Mesendoderm (in vitro differentiated cells): Measurements from ENCODE around the gene SCN3B.

Experiments
- DNase-seq: peaks from one replicate; pipeline ENCODE4 v3.0.0; 2013
- H2AK5ac ChIP-seq: 2 replicates; pipeline ENCODE4 v1.6.1; 2013; ENCODE audit warnings: low read length, inconsistent platforms
- H2BK120ac ChIP-seq: 2 replicates; pipeline ENCODE4 v1.6.1; 2013; ENCODE audit warnings: low read depth, mild to moderate bottlenecking, low read length, moderate library complexity, mixed read lengths
- H2BK15ac ChIP-seq: replicated peaks from 2 replicates; pipeline ENCODE4 v1.6.1; 2013; ENCODE audit warnings: low read depth, mild to moderate bottlenecking, moderate library complexity
- H2BK5ac ChIP-seq: 2 replicates; pipeline ENCODE4 v1.6.1; 2013; ENCODE audit warnings: low read length, inconsistent platforms
- H3K18ac ChIP-seq: 2 replicates; pipeline ENCODE4 v1.6.1; 2013; ENCODE audit warnings: mild to moderate bottlenecking, low read length, mixed read lengths
- H3K23ac ChIP-seq: one replicate; pipeline ENCODE4 v1.6.1; 2013; ENCODE audit warnings: low read length
- H3K27ac ChIP-seq: 2 replicates; pipeline ENCODE4 v1.5.1; 2013; ENCODE audit warnings: low read depth, mild to moderate bottlenecking, inconsistent platforms, low read length, moderate library complexity
- H3K27me3 ChIP-seq: 2 replicates; pipeline ENCODE4 v1.6.1; 2013; ENCODE audit warnings: low read length, control low read depth, mild to moderate bottlenecking, inconsistent platforms; ENCODE audit not compliant: insufficient read depth, poor library complexity
- H3K36me3 ChIP-seq: 2 replicates; pipeline ENCODE4 v1.6.1; 2013; ENCODE audit warnings: low read length, inconsistent platforms; ENCODE audit not compliant: control insufficient read depth, insufficient read depth
- H3K4ac ChIP-seq: one replicate; pipeline ENCODE4 v1.6.1; 2013; ENCODE audit warnings: low read depth, mild to moderate bottlenecking, low read length, moderate library complexity
- H3K4me1 ChIP-seq: 2 replicates; pipeline ENCODE4 v1.6.1; 2013; ENCODE audit warnings: low read depth, low read length, inconsistent platforms; ENCODE audit not compliant: control insufficient read depth
- H3K4me2 ChIP-seq: 2 replicates; pipeline ENCODE4 v1.6.1; 2013; ENCODE audit warnings: low read length
- H3K4me3 ChIP-seq: 2 replicates; pipeline ENCODE4 v1.5.1; 2013; ENCODE audit warnings: mild to moderate bottlenecking, low read length
- H3K56ac ChIP-seq: one replicate; pipeline ENCODE4 v1.6.1; 2013; ENCODE audit warnings: low read length
- H3K79me1 ChIP-seq: 2 replicates; pipeline ENCODE4 v1.6.1; 2013; ENCODE audit warnings: low read length, inconsistent platforms
- H3K79me2 ChIP-seq: 2 replicates; pipeline ENCODE4 v1.6.1; 2013; ENCODE audit warnings: mild to moderate bottlenecking, low read length; ENCODE audit not compliant: control insufficient read depth, insufficient read depth
- H3K9ac ChIP-seq: 2 replicates; pipeline ENCODE4 v1.6.1; 2013; ENCODE audit warnings: low read length, inconsistent platforms
- H4K5ac ChIP-seq: one replicate; pipeline ENCODE4 v1.6.1; 2013; ENCODE audit warnings: low read length
- H4K8ac ChIP-seq: one replicate; pipeline ENCODE4 v1.6.1; 2013; ENCODE audit warnings: low read depth, mild to moderate bottlenecking, control low read depth, low read length, moderate library complexity
- WGBS: extraction: QIAGEN DNeasy Blood & Tissue Kit; methylation state at CpG from one replicate; pipeline ENCODE4 v1.1.7; 2013; ENCODE audit warnings: low lambda C conversion rate, missing lambda C conversion rate; ENCODE audit not compliant: insufficient coverage; ENCODE audit errors: extremely low coverage; 5-methylcytosine and 5-hydroxymethylcytosine counted together

Gene SCN3B

GRCh38 chr11:123588864-123589262, 65.6 kb downstream of the SCN3B start:
- Histone ChIP-seq H4K8ac (no peak overlapping the region), H3K27ac (no peak overlapping the region)

GRCh38 chr11:123588117-123588863, 66.1 kb downstream of the SCN3B start:
- no peak overlapping the region for H3K18ac ChIP-seq
- H2AK5ac ChIP-seq = no peak overlapping the region
- no peak overlapping the region for H2BK120ac ChIP-seq
- no peak overlapping the region for H3K4me2 ChIP-seq
- WGBS = no CpG with 5 or more reads among the region's 14 CpGs
- H3K9ac ChIP-seq = no peak overlapping the region
- H3K4ac ChIP-seq = no peak overlapping the region
- H3K56ac ChIP-seq = no peak overlapping the region
- no peak overlapping the region for H2BK5ac ChIP-seq
- no peak overlapping the region for H4K8ac ChIP-seq
- H3K4me1 ChIP-seq = no peaks in the 10 kb centered on the region
- no peak overlapping the region for H4K5ac ChIP-seq
- H2BK15ac ChIP-seq = no peak overlapping the region
- H3K27ac ChIP-seq = no peak overlapping the region
- no peak overlapping the region for H3K23ac ChIP-seq
- H3K79me2 ChIP-seq = no peaks in the 10 kb centered on the region
- no peak overlapping the region for H3K4me3 ChIP-seq
- H3K36me3 ChIP-seq = no peaks in the 10 kb centered on the region
- no peaks in the 10 kb centered on the region for H3K79me1 ChIP-seq
- no peaks in the 10 kb centered on the region for H3K27me3 ChIP-seq
- DNase-seq = no peak

More at GRCh38 chr11:123588864-123589262, 65.6 kb downstream of the SCN3B start:
- no CpG with 5 or more reads among the region's 5 CpGs for WGBS
- no peak overlapping the region for H2BK5ac ChIP-seq
- H2BK120ac ChIP-seq = no peak overlapping the region
- H2BK15ac ChIP-seq = no peak overlapping the region
- no peak overlapping the region for H3K56ac ChIP-seq
- H3K27me3 ChIP-seq = no peaks in the 10 kb centered on the region
- no peaks in the 10 kb centered on the region for H3K79me2 ChIP-seq
- no peak overlapping the region for H3K4me2 ChIP-seq
- H3K18ac ChIP-seq = no peak overlapping the region
- H3K79me1 ChIP-seq = no peaks in the 10 kb centered on the region
- H4K5ac ChIP-seq = no peak overlapping the region
- no peak overlapping the region for H2AK5ac ChIP-seq
- no peak overlapping the region for H3K4ac ChIP-seq
- no peak for DNase-seq
- H3K4me1 ChIP-seq = no peaks in the 10 kb centered on the region
- H3K9ac ChIP-seq = no peak overlapping the region
- no peaks in the 10 kb centered on the region for H3K36me3 ChIP-seq
- H3K4me3 ChIP-seq = no peak overlapping the region
- H3K23ac ChIP-seq = no peak overlapping the region

GRCh38 chr11:123587559-123587958, 66.9 kb downstream of the SCN3B start:
- DNase-seq = no peak
- Histone ChIP-seq H3K4me1 (no peaks in the 10 kb centered on the region), H3K36me3 (no peaks in the 10 kb centered on the region), H3K79me1 (no peaks in the 10 kb centered on the region), H3K9ac (no peak overlapping the region), H2AK5ac (no peak overlapping the region), H4K5ac (no peak overlapping the region), H3K27me3 (no peaks in the 10 kb centered on the region), H3K4ac (no peak overlapping the region), H3K56ac (no peak overlapping the region), H4K8ac (no peak overlapping the region), H3K4me2 (no peak overlapping the region), H3K23ac (no peak overlapping the region), H3K27ac (no peak overlapping the region), H3K79me2 (no peaks in the 10 kb centered on the region), H2BK120ac (no peak overlapping the region), H2BK5ac (no peak overlapping the region), H3K4me3 (no peak overlapping the region), H2BK15ac (no peak overlapping the region), H3K18ac (no peak overlapping the region)
- no CpG with 5 or more reads among the region's 6 CpGs for WGBS

- no peak for DNase-seq
- Histone ChIP-seq H2AK5ac (no peak overlapping the region), H3K4me1 (no peaks in the 10 kb centered on the region), H4K5ac (no peak overlapping the region), H2BK120ac (no peak overlapping the region), H2BK5ac (no peak overlapping the region), H3K79me2 (no peaks in the 10 kb centered on the region), H3K27me3 (no peaks in the 10 kb centered on the region), H2BK15ac (no peak overlapping the region), H3K4me2 (no peak overlapping the region), H3K4ac (no peak overlapping the region), H3K4me3 (no peak overlapping the region), H3K23ac (no peak overlapping the region), H3K27ac (no peak overlapping the region), H3K18ac (no peak overlapping the region), H3K9ac (no peak overlapping the region), H4K8ac (no peak overlapping the region), H3K36me3 (no peaks in the 10 kb centered on the region), H3K79me1 (no peaks in the 10 kb centered on the region), H3K56ac (no peak overlapping the region)
- WGBS = no CpG with 5 or more reads among the region's 2 CpGs
These were observed 67.4 kb downstream of the SCN3B start for GRCh38 chr11:123587044-123587443.

- no CpG with 5 or more reads among the region's 8 CpGs for WGBS
- H3K4ac ChIP-seq = no peak overlapping the region
- H3K23ac ChIP-seq = no peak overlapping the region
- H2BK120ac ChIP-seq = no peak overlapping the region
- no peak overlapping the region for H2BK5ac ChIP-seq
- no peaks in the 10 kb centered on the region for H3K79me1 ChIP-seq
- DNase-seq = no peak
- H3K9ac ChIP-seq = no peak overlapping the region
- H3K27me3 ChIP-seq = no peaks in the 10 kb centered on the region
- H3K4me1 ChIP-seq = no peaks in the 10 kb centered on the region
- H3K56ac ChIP-seq = no peak overlapping the region
- no peak overlapping the region for H3K18ac ChIP-seq
- no peak overlapping the region for H3K4me3 ChIP-seq
- no peaks in the 10 kb centered on the region for H3K79me2 ChIP-seq
- no peak overlapping the region for H4K5ac ChIP-seq
- H2AK5ac ChIP-seq = no peak overlapping the region
- H4K8ac ChIP-seq = no peak overlapping the region
- no peak overlapping the region for H3K27ac ChIP-seq
- H3K4me2 ChIP-seq = no peak overlapping the region
- H2BK15ac ChIP-seq = no peak overlapping the region
- H3K36me3 ChIP-seq = no peaks in the 10 kb centered on the region
These were observed 67.9 kb downstream of the SCN3B start for GRCh38 chr11:123586568-123586967.

GRCh38 chr11:123585706-123586105, 68.7 kb downstream of the SCN3B start:
- Histone ChIP-seq H3K27me3 (no peaks in the 10 kb centered on the region), H2BK120ac (no peak overlapping the region), H3K79me1 (no peaks in the 10 kb centered on the region), H3K18ac (no peak overlapping the region), H3K4me2 (no peak overlapping the region), H2BK5ac (no peak overlapping the region), H3K4ac (no peak overlapping the region), H3K56ac (no peak overlapping the region), H3K36me3 (no peaks in the 10 kb centered on the region), H3K9ac (no peak overlapping the region), H4K5ac (no peak overlapping the region), H3K23ac (no peak overlapping the region), H2AK5ac (no peak overlapping the region), H2BK15ac (no peak overlapping the region), H3K79me2 (no peaks in the 10 kb centered on the region), H3K4me1 (no peaks in the 10 kb centered on the region), H3K27ac (no peak overlapping the region), H3K4me3 (no peak overlapping the region), H4K8ac (no peak overlapping the region)
- no peak for DNase-seq
- WGBS = no CpG with 5 or more reads among the region's 5 CpGs
